ENCODE measurements around the gene GRAMD1B.

Gene GRAMD1B

GRCh38 chr11:123526027-123526805 is 96.1 kb downstream of the GRAMD1B start:
- no peaks in the 10 kb centered on the region for H3K4me1 ChIP-seq (ENCODE audit: control insufficient read depth, insufficient read depth, low read length)
- no peak overlapping the region for H3K4me3 ChIP-seq (ENCODE audit: low read length)
- no peak overlapping the region for H3K27ac ChIP-seq (ENCODE audit: low read depth, low read length)
- H3K36me3 ChIP-seq (ENCODE audit: control insufficient read depth, insufficient read depth, low read length) = no peaks in the 10 kb centered on the region
- H3K9ac ChIP-seq (ENCODE audit: low read length) = no peak overlapping the region
- no peaks in the 10 kb centered on the region for H3K27me3 ChIP-seq (ENCODE audit: control insufficient read depth, insufficient read depth, low read length)

- Histone ChIP-seq H3K36me3 (ENCODE audit: control insufficient read depth, insufficient read depth, low read length) (no peaks in the 10 kb centered on the region), H3K4me3 (ENCODE audit: low read length) (no peak overlapping the region), H3K4me1 (ENCODE audit: control insufficient read depth, insufficient read depth, low read length) (no peaks in the 10 kb centered on the region), H3K27me3 (ENCODE audit: control insufficient read depth, insufficient read depth, low read length) (no peaks in the 10 kb centered on the region), H3K9ac (ENCODE audit: low read length) (no peak overlapping the region), H3K27ac (ENCODE audit: low read depth, low read length) (no peak overlapping the region)
These were observed 96.8 kb downstream of the GRAMD1B start for GRCh38 chr11:123526918-123527317.

GRCh38 chr11:123527526-123527925 is 97.5 kb downstream of the GRAMD1B start:
- H3K36me3 ChIP-seq (ENCODE audit: control insufficient read depth, insufficient read depth, low read length) = no peaks in the 10 kb centered on the region
- H3K27ac ChIP-seq (ENCODE audit: low read depth, low read length) = no peak overlapping the region
- H3K9ac ChIP-seq (ENCODE audit: low read length) = no peak overlapping the region
- no peaks in the 10 kb centered on the region for H3K4me1 ChIP-seq (ENCODE audit: control insufficient read depth, insufficient read depth, low read length)
- no peaks in the 10 kb centered on the region for H3K27me3 ChIP-seq (ENCODE audit: control insufficient read depth, insufficient read depth, low read length)
- H3K4me3 ChIP-seq (ENCODE audit: low read length) = no peak overlapping the region

- Histone ChIP-seq H3K4me1 (ENCODE audit: control insufficient read depth, insufficient read depth, low read length) (no peaks in the 10 kb centered on the region), H3K36me3 (ENCODE audit: control insufficient read depth, insufficient read depth, low read length) (no peaks in the 10 kb centered on the region), H3K4me3 (ENCODE audit: low read length) (no peak overlapping the region), H3K9ac (ENCODE audit: low read length) (no peak overlapping the region), H3K27me3 (ENCODE audit: control insufficient read depth, insufficient read depth, low read length) (no peaks in the 10 kb centered on the region), H3K27ac (ENCODE audit: low read depth, low read length) (no peak overlapping the region)
These were observed 97.9 kb downstream of the GRAMD1B start for GRCh38 chr11:123527947-123528346.

- no peak overlapping the region for H3K4me3 ChIP-seq (ENCODE audit: low read length)
- H3K27ac ChIP-seq (ENCODE audit: low read depth, low read length) = no peak overlapping the region
- no peaks in the 10 kb centered on the region for H3K27me3 ChIP-seq (ENCODE audit: control insufficient read depth, insufficient read depth, low read length)
- H3K4me1 ChIP-seq (ENCODE audit: control insufficient read depth, insufficient read depth, low read length) = no peaks in the 10 kb centered on the region
- H3K9ac ChIP-seq (ENCODE audit: low read length) = no peak overlapping the region
- no peaks in the 10 kb centered on the region for H3K36me3 ChIP-seq (ENCODE audit: control insufficient read depth, insufficient read depth, low read length)
These were observed 101.3 kb downstream of the GRAMD1B start for GRCh38 chr11:123531325-123531724.

GRCh38 chr11:123532131-123532530 is 102.1 kb downstream of the GRAMD1B start:
- no peaks in the 10 kb centered on the region for H3K27me3 ChIP-seq (ENCODE audit: control insufficient read depth, insufficient read depth, low read length)

GRCh38 chr11:123535401-123535800 is 105.3 kb downstream of the GRAMD1B start:
- H3K36me3 ChIP-seq (ENCODE audit: control insufficient read depth, insufficient read depth, low read length) = no peaks in the 10 kb centered on the region
- H3K27ac ChIP-seq (ENCODE audit: low read depth, low read length) = no peak overlapping the region
- H3K4me3 ChIP-seq (ENCODE audit: low read length) = no peak overlapping the region
- no peak overlapping the region for H3K9ac ChIP-seq (ENCODE audit: low read length)
- H3K4me1 ChIP-seq (ENCODE audit: control insufficient read depth, insufficient read depth, low read length) = no peaks in the 10 kb centered on the region
- H3K27me3 ChIP-seq (ENCODE audit: control insufficient read depth, insufficient read depth, low read length) = no peaks in the 10 kb centered on the region

More at GRCh38 chr11:123532131-123532530, 102.1 kb downstream of the GRAMD1B start:
- H3K4me3 ChIP-seq (ENCODE audit: low read length) = no peak overlapping the region
- no peaks in the 10 kb centered on the region for H3K4me1 ChIP-seq (ENCODE audit: control insufficient read depth, insufficient read depth, low read length)
- H3K27ac ChIP-seq (ENCODE audit: low read depth, low read length) = no peak overlapping the region
- no peaks in the 10 kb centered on the region for H3K36me3 ChIP-seq (ENCODE audit: control insufficient read depth, insufficient read depth, low read length)
- no peak overlapping the region for H3K9ac ChIP-seq (ENCODE audit: low read length)

- Histone ChIP-seq H3K27ac (ENCODE audit: low read depth, low read length) (no peak overlapping the region), H3K36me3 (ENCODE audit: control insufficient read depth, insufficient read depth, low read length) (no peaks in the 10 kb centered on the region), H3K4me3 (ENCODE audit: low read length) (no peak overlapping the region), H3K27me3 (ENCODE audit: control insufficient read depth, insufficient read depth, low read length) (no peaks in the 10 kb centered on the region), H3K4me1 (ENCODE audit: control insufficient read depth, insufficient read depth, low read length) (no peaks in the 10 kb centered on the region), H3K9ac (ENCODE audit: low read length) (no peak overlapping the region)
These were observed 106.8 kb downstream of the GRAMD1B start for GRCh38 chr11:123536690-123537437.

- H3K4me1 ChIP-seq (ENCODE audit: control insufficient read depth, insufficient read depth, low read length) = no peaks in the 10 kb centered on the region
These were observed 107.7 kb downstream of the GRAMD1B start for GRCh38 chr11:123537726-123538125.

GRCh38 chr11:123543797-123544196 is 113.7 kb downstream of the GRAMD1B start:
- Histone ChIP-seq H3K4me3 (ENCODE audit: low read length) (no peak overlapping the region), H3K27ac (ENCODE audit: low read depth, low read length) (no peak overlapping the region), H3K9ac (ENCODE audit: low read length) (no peak overlapping the region), H3K4me1 (ENCODE audit: control insufficient read depth, insufficient read depth, low read length) (no peaks in the 10 kb centered on the region), H3K27me3 (ENCODE audit: control insufficient read depth, insufficient read depth, low read length) (no peaks in the 10 kb centered on the region), H3K36me3 (ENCODE audit: control insufficient read depth, insufficient read depth, low read length) (no peaks in the 10 kb centered on the region)

More at GRCh38 chr11:123537726-123538125, 107.7 kb downstream of the GRAMD1B start:
- no peaks in the 10 kb centered on the region for H3K27me3 ChIP-seq (ENCODE audit: control insufficient read depth, insufficient read depth, low read length)
- no peak overlapping the region for H3K27ac ChIP-seq (ENCODE audit: low read depth, low read length)
- no peak overlapping the region for H3K4me3 ChIP-seq (ENCODE audit: low read length)
- no peak overlapping the region for H3K9ac ChIP-seq (ENCODE audit: low read length)
- H3K36me3 ChIP-seq (ENCODE audit: control insufficient read depth, insufficient read depth, low read length) = no peaks in the 10 kb centered on the region

- Histone ChIP-seq H3K27ac (ENCODE audit: low read depth, low read length) (no peak overlapping the region), H3K4me3 (ENCODE audit: low read length) (no peak overlapping the region), H3K36me3 (ENCODE audit: control insufficient read depth, insufficient read depth, low read length) (no peaks in the 10 kb centered on the region), H3K27me3 (ENCODE audit: control insufficient read depth, insufficient read depth, low read length) (no peaks in the 10 kb centered on the region), H3K4me1 (ENCODE audit: control insufficient read depth, insufficient read depth, low read length) (no peaks in the 10 kb centered on the region), H3K9ac (ENCODE audit: low read length) (no peak overlapping the region)
These were observed 114.7 kb downstream of the GRAMD1B start for GRCh38 chr11:123544631-123545375.

GRCh38 chr11:123545726-123546270 is 115.7 kb downstream of the GRAMD1B start:
- Histone ChIP-seq H3K4me1 (ENCODE audit: control insufficient read depth, insufficient read depth, low read length) (no peaks in the 10 kb centered on the region), H3K36me3 (ENCODE audit: control insufficient read depth, insufficient read depth, low read length) (no peaks in the 10 kb centered on the region), H3K27ac (ENCODE audit: low read depth, low read length) (no peak overlapping the region), H3K9ac (ENCODE audit: low read length) (no peak overlapping the region), H3K27me3 (ENCODE audit: control insufficient read depth, insufficient read depth, low read length) (no peaks in the 10 kb centered on the region), H3K4me3 (ENCODE audit: low read length) (no peak overlapping the region)

All from rectal smooth muscle tissue (tissue), 1 donor.